Brain microvascular endothelial cell (primary cell): ENCODE data around the gene MPV17L2.

ENCODE experiments used
- DNase-seq: peaks from one replicate; pipeline ENCODE4 v3.0.0-alpha.2; 2020
- H3K27ac ChIP-seq: fragments of 250-450 bp; sonication (Bioruptor Pico); 2 replicates; pipeline ENCODE4 v1.5.1; 2020; ENCODE audit warnings: mild to moderate bottlenecking, moderate library complexity
- H3K27me3 ChIP-seq: fragments of 250-450 bp; sonication (Bioruptor Pico); replicated peaks from 2 replicates; pipeline ENCODE4 v1.5.1; 2020; ENCODE audit warnings: mild to moderate bottlenecking
- H3K36me3 ChIP-seq: fragments of 250-450 bp; sonication (Bioruptor Pico); replicated peaks from 2 replicates; pipeline ENCODE4 v1.5.1; 2020; ENCODE audit warnings: mild to moderate bottlenecking
- H3K4me3 ChIP-seq: 2 replicates; pipeline ENCODE4 v1.5.1; 2011; ENCODE audit warnings: low read depth, mild to moderate bottlenecking, control low read depth, low read length, moderate library complexity
- CTCF ChIP-seq: IDR thresholded peaks from 2 replicates; pipeline ENCODE4 v1.5.1; 2011; ENCODE audit warnings: low read depth, mild to moderate bottlenecking, moderate library complexity, low read length, control low read depth, inconsistent platforms; ENCODE audit errors: missing control alignments
- in situ Hi-C: cut with HindIII; loops from 2 replicates; pipeline ENCODE4 v1.10.0; 2017; ENCODE audit warnings: low sequenced_read_pairs, low pct_ligation_motif_present

Gene MPV17L2

GRCh38 chr19:18239303-18239702 lies 46.3 kb downstream of the MPV17L2 start:
- in situ Hi-C loops, result no loop called here
- H3K4me3 ChIP-seq, result no peak overlapping the region
- no peak overlapping the region for H3K27ac ChIP-seq
- H3K36me3 ChIP-seq, result no peaks in the 10 kb centered on the region
- DNase-seq, result no peak
- no peaks in the 10 kb centered on the region for H3K27me3 ChIP-seq
- no peak for TF ChIP-seq CTCF

GRCh38 chr19:18245297-18245696 lies 52.3 kb downstream of the MPV17L2 start:
- in situ Hi-C loops, result no loop called here
- no peak for TF ChIP-seq CTCF
- no peak overlapping the region for H3K27ac ChIP-seq
- H3K36me3 ChIP-seq, result no peaks in the 10 kb centered on the region
- no peak overlapping the region for H3K4me3 ChIP-seq
- DNase-seq, result no peak
- H3K27me3 ChIP-seq, result no peaks in the 10 kb centered on the region
